Endodermal cell (in vitro differentiated cells): ENCODE measurements around the gene TRHDE. TPM values are rescaled to one million over a fixed set of nuclear protein-coding genes. Genes with fewer than 3 reads are reported as not detected.

Experiments
- DNase-seq: peaks from one replicate; pipeline ENCODE4 v3.0.0-alpha.2; 2017
- H3K27ac ChIP-seq: 2 replicates; pipeline ENCODE4 v1.5.1; 2013; ENCODE audit warnings: mild to moderate bottlenecking, low read depth, low read length, moderate library complexity
- H3K27me3 ChIP-seq: 2 replicates; pipeline ENCODE4 v1.6.1; 2013; ENCODE audit warnings: mild to moderate bottlenecking, low read length, moderate library complexity; ENCODE audit not compliant: insufficient read depth, control insufficient read depth, poor library complexity, severe bottlenecking
- H3K36me3 ChIP-seq: 2 replicates; pipeline ENCODE4 v1.7.0; 2013; ENCODE audit warnings: mild to moderate bottlenecking, low read length, moderate library complexity; ENCODE audit not compliant: control insufficient read depth, insufficient read depth
- H3K4me1 ChIP-seq: one replicate; pipeline ENCODE4 v1.7.0; 2013; ENCODE audit warnings: low read length; ENCODE audit not compliant: control insufficient read depth, insufficient read depth
- H3K4me3 ChIP-seq: 2 replicates; pipeline ENCODE4 v1.5.1; 2013; ENCODE audit warnings: mild to moderate bottlenecking, low read length, moderate library complexity
- H3K9ac ChIP-seq: 2 replicates; pipeline ENCODE4 v1.6.1; 2013; ENCODE audit warnings: mild to moderate bottlenecking, low read length, moderate library complexity; ENCODE audit not compliant: poor library complexity, severe bottlenecking; ENCODE audit errors: extremely low read depth
- H3K9me3 ChIP-seq: 2 replicates; pipeline ENCODE4 v1.6.1; 2013; ENCODE audit warnings: mild to moderate bottlenecking, low read length, moderate library complexity; ENCODE audit not compliant: control insufficient read depth
- H3K27ac Mint-ChIP-seq: 2 replicates; pipeline ENCODE4 v1.8.0; 2020; ENCODE audit warnings: mixed read lengths
- H3K27me3 Mint-ChIP-seq: 2 replicates; pipeline ENCODE4 v1.8.0; 2021; ENCODE audit warnings: mild to moderate bottlenecking, mixed read lengths; ENCODE audit not compliant: insufficient read depth
- H3K36me3 Mint-ChIP-seq: 2 replicates; pipeline ENCODE4 v1.8.0; 2020; ENCODE audit warnings: low read depth, mixed read lengths
- H3K4me1 Mint-ChIP-seq: 2 replicates; pipeline ENCODE4 v1.8.0; 2020; ENCODE audit warnings: mixed read lengths
- H3K4me3 Mint-ChIP-seq: 2 replicates; pipeline ENCODE4 v1.8.0; 2020; ENCODE audit warnings: mild to moderate bottlenecking, moderate library complexity, mixed read lengths
- H3K9me3 Mint-ChIP-seq: 2 replicates; pipeline ENCODE4 v1.8.0; 2020; ENCODE audit warnings: mild to moderate bottlenecking, mixed read lengths
- WGBS, 2 experiments: methylation state at CpG; one replicate each; pipeline versions ENCODE4 v1.1.5 to v1.1.7; 2013; ENCODE audit warnings: missing lambda C conversion rate in 2 of 2, mixed read lengths in 1 of 2; ENCODE audit not compliant: insufficient coverage in 1 of 2, insufficient read length in 1 of 2; 5-methylcytosine and 5-hydroxymethylcytosine counted together
- total RNA-seq, 2 donors: library from RNA; stranded (reverse); fragmentation: NEBNext Ultra II Directional in 1 of 2; extraction: Animal tissue kit (Norgen Biotek cat#: 25700) in 1 of 2; gene quantifications; 2 replicates in 1 of 2; 3 replicates in 1 of 2; pipeline ENCODE4 v1.2.1, GENCODE V29; 2021
- TF ChIP-seq, protein P1 (sequence below): fragments of 200-600 bp; sonication (generic); conservative IDR thresholded peaks from 2 replicates; pipeline ENCODE4 v1.5.0; 2021; ENCODE audit warnings: antibody characterized with exemption, mild to moderate bottlenecking

The TRHDE gene
- total RNA-seq, 2 donors from 2014 or later: 0.20 to 1.2 TPM

DNA sequence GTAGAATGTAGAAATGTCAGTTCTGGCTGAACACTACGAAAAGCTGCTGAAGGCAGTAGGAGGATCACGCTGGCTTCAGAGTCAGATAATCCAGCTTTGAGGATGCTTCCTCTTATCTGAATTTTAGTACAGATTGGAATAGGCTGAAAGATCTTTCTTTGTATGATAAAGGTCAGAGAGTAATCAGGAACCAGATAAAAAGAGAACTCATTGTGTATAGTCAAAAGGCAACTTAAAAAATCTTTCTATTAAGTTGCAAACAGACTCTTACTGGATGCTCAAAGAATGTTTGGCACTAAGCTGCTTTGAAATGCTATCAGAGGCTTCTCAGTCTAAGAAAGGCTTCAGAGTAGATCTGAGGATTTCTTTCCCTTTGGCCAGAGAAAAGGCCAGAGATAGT, 21.8 kb upstream of the TRHDE start:
- H3K4me3 Mint-ChIP-seq: no peak overlapping the region
- no peak overlapping the region for H3K4me3 ChIP-seq
- H3K36me3 ChIP-seq: no peaks in the 10 kb centered on the region
- H3K27ac Mint-ChIP-seq: no peak overlapping the region
- no peaks in the 10 kb centered on the region for H3K4me1 Mint-ChIP-seq
- H3K9me3 ChIP-seq: no peaks in the 10 kb centered on the region
- H3K9me3 Mint-ChIP-seq: no peaks in the 10 kb centered on the region
- no peaks in the 10 kb centered on the region for H3K27me3 Mint-ChIP-seq
- H3K36me3 Mint-ChIP-seq: no peaks in the 10 kb centered on the region
- TF ChIP-seq, protein P1, sequence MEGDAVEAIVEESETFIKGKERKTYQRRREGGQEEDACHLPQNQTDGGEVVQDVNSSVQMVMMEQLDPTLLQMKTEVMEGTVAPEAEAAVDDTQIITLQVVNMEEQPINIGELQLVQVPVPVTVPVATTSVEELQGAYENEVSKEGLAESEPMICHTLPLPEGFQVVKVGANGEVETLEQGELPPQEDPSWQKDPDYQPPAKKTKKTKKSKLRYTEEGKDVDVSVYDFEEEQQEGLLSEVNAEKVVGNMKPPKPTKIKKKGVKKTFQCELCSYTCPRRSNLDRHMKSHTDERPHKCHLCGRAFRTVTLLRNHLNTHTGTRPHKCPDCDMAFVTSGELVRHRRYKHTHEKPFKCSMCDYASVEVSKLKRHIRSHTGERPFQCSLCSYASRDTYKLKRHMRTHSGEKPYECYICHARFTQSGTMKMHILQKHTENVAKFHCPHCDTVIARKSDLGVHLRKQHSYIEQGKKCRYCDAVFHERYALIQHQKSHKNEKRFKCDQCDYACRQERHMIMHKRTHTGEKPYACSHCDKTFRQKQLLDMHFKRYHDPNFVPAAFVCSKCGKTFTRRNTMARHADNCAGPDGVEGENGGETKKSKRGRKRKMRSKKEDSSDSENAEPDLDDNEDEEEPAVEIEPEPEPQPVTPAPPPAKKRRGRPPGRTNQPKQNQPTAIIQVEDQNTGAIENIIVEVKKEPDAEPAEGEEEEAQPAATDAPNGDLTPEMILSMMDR: no peak
- WGBS, 2 experiments: 79 to 95% methylated on average over 2 of the region's 2 CpGs
- H3K4me1 ChIP-seq: no peaks in the 10 kb centered on the region
- H3K27ac ChIP-seq: no peak overlapping the region
- DNase-seq: no peak
- H3K27me3 ChIP-seq: no peaks in the 10 kb centered on the region
- no peak overlapping the region for H3K9ac ChIP-seq

DNA sequence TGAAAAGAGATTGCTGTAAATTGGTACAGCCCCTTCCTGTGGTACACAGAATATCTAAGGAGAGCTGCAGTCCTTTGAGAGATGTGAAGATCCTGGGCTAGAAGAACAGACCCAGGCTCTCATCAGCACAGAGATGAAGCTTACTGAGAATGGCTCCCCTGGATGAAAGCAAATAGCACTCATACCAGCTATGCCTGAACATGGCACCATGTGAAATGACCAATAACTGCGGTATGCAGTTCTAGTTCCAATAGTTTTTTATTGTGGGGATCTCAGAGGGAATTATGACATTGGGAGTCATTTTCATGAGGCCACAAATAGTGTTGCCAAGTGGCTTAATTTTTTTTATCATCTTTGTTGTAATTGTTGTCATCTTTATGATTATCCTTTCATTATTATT, 15.4 kb upstream of the TRHDE start:
- Mint-ChIP-seq H3K27me3 (no peaks in the 10 kb centered on the region), H3K27ac (no peak overlapping the region), H3K4me1 (no peaks in the 10 kb centered on the region), H3K4me3 (no peak overlapping the region), H3K36me3 (no peaks in the 10 kb centered on the region), H3K9me3 (no peaks in the 10 kb centered on the region)
- Histone ChIP-seq H3K9ac (no peak overlapping the region), H3K4me3 (no peak overlapping the region), H3K9me3 (no peaks in the 10 kb centered on the region), H3K4me1 (no peaks in the 10 kb centered on the region), H3K27me3 (no peaks in the 10 kb centered on the region), H3K27ac (no peak overlapping the region), H3K36me3 (no peaks in the 10 kb centered on the region)
- DNase-seq: no peak
- WGBS, 2 experiments: 100% methylated on average over 1 of the region's 1 CpG
- TF ChIP-seq, protein P1: no peak

DNA sequence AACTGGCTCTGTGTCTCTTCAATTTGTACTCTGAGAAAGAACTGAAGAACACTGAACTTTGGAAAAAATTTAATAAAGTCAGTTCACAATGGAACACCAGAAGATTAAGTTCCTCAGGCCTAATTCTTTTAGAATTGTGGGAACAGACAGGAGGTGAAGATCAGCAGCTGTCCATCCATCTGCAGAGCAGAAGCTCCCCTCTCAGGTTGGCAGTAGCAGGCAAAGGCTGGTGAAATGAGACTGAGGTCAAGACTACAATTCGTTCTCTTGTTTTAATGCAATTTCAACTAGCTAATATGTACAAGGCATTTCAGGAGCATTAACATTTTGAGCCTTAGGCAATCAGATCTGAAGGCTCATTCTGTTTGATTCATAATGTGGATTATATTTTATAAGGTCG, 10.3 kb upstream of the TRHDE start:
- H3K27me3 ChIP-seq: no peaks in the 10 kb centered on the region
- WGBS, 2 experiments: 86% methylated on average over 1 to 2 of the region's 2 CpGs
- no peak for DNase-seq
- H3K36me3 ChIP-seq: no peaks in the 10 kb centered on the region
- Mint-ChIP-seq H3K9me3 (no peaks in the 10 kb centered on the region), H3K27ac (no peak overlapping the region), H3K4me3 (no peak overlapping the region), H3K36me3 (no peaks in the 10 kb centered on the region), H3K27me3 (no peaks in the 10 kb centered on the region), H3K4me1 (no peaks in the 10 kb centered on the region)
- H3K27ac ChIP-seq: no peak overlapping the region
- H3K4me3 ChIP-seq: no peak overlapping the region
- TF ChIP-seq, protein P1: no peak
- no peaks in the 10 kb centered on the region for H3K9me3 ChIP-seq
- no peak overlapping the region for H3K9ac ChIP-seq
- H3K4me1 ChIP-seq: no peaks in the 10 kb centered on the region
